ENCODE measurements around the gene TSPAN6. TPM values are rescaled to one million over a fixed set of nuclear protein-coding genes. Genes with fewer than 3 reads are reported as not detected.

The TSPAN6 gene
- total RNA-seq, 4 donors from 2014 or later: 27.3 to 55.5 (median 38.4) TPM

- TF ChIP-seq CTCF (IDR thresholded peaks at IDR 0.05): no peak
- peak; percentile 53 for ATAC-seq (ENCODE audit: low FRiP score)
- DNase-seq (ENCODE audit: low spot score): no peak
These were observed 41.1 kb upstream of the TSPAN6 start for GRCh38 chrX:100677611-100678181.

GRCh38 chrX:100674705-100675104, 38.1 kb upstream of the TSPAN6 start:
- ATAC-seq (ENCODE audit: low FRiP score) (no peak), DNase-seq (ENCODE audit: low spot score) (no peak)
- TF ChIP-seq CTCF (IDR thresholded peaks at IDR 0.05): no peak

GRCh38 chrX:100673397-100673953, 36.9 kb upstream of the TSPAN6 start:
- DNase-seq (ENCODE audit: low spot score) (no peak), ATAC-seq (ENCODE audit: low FRiP score) (peak; percentile 55)
- no peak for TF ChIP-seq CTCF (IDR thresholded peaks at IDR 0.05)

GRCh38 chrX:100672966-100673365, 36.4 kb upstream of the TSPAN6 start:
- DNase-seq (ENCODE audit: low spot score) (no peak), ATAC-seq (ENCODE audit: low FRiP score) (peak; percentile 3)
- no peak for TF ChIP-seq CTCF (IDR thresholded peaks at IDR 0.05)

- no peak for TF ChIP-seq CTCF (IDR thresholded peaks at IDR 0.05)
- DNase-seq (ENCODE audit: low spot score) (no peak), ATAC-seq (ENCODE audit: low FRiP score) (no peak)
These were observed 27.0 kb upstream of the TSPAN6 start for GRCh38 chrX:100663642-100664041.

GRCh38 chrX:100662796-100663195, 26.2 kb upstream of the TSPAN6 start:
- no peak for ATAC-seq (ENCODE audit: low FRiP score)

More at GRCh38 chrX:100662796-100663195, 26.2 kb upstream of the TSPAN6 start:
- no peak for TF ChIP-seq CTCF (IDR thresholded peaks at IDR 0.05)
- DNase-seq (ENCODE audit: low spot score): no peak

Data from omental fat pad (tissue), 4 donors.